Retinal pigment epithelial cell (primary cell): Measurements from ENCODE around the gene STAT5B.

Experiments
- DNase-seq: peaks from one replicate; pipeline ENCODE4 v3.0.0-alpha.2; 2010; ENCODE audit warnings: low read depth
- H3K4me3 ChIP-seq: 2 replicates; pipeline ENCODE4 v1.5.1; 2011; ENCODE audit warnings: mild to moderate bottlenecking, low read length, control low read depth, moderate library complexity
- TF ChIP-seq, protein P1 (sequence below): conservative IDR thresholded peaks from 2 replicates; pipeline ENCODE4 v1.5.1; 2011; ENCODE audit warnings: low read depth, low read length, control low read depth, inconsistent platforms

The STAT5B gene

DNA sequence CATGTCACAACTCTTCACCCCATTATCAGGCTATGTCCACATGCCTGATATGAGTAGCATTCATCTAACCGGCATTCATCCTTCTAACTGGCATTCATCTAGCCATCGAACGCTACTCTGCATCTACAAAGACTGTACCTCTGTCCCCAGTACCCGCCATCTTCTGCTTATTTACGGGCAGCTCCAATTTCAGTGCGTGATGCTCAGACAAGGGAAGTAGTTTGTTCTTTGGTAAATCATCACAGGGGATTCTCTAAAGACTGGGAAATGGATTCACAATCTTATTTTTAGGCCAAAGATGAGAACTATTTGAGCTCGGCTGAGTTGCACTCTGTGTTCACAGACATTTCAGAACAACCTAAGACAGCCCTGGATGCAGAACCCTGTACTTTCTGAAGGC lies 39.4 kb downstream of the STAT5B start:
- TF ChIP-seq, protein P1, sequence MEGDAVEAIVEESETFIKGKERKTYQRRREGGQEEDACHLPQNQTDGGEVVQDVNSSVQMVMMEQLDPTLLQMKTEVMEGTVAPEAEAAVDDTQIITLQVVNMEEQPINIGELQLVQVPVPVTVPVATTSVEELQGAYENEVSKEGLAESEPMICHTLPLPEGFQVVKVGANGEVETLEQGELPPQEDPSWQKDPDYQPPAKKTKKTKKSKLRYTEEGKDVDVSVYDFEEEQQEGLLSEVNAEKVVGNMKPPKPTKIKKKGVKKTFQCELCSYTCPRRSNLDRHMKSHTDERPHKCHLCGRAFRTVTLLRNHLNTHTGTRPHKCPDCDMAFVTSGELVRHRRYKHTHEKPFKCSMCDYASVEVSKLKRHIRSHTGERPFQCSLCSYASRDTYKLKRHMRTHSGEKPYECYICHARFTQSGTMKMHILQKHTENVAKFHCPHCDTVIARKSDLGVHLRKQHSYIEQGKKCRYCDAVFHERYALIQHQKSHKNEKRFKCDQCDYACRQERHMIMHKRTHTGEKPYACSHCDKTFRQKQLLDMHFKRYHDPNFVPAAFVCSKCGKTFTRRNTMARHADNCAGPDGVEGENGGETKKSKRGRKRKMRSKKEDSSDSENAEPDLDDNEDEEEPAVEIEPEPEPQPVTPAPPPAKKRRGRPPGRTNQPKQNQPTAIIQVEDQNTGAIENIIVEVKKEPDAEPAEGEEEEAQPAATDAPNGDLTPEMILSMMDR: no peak

DNA sequence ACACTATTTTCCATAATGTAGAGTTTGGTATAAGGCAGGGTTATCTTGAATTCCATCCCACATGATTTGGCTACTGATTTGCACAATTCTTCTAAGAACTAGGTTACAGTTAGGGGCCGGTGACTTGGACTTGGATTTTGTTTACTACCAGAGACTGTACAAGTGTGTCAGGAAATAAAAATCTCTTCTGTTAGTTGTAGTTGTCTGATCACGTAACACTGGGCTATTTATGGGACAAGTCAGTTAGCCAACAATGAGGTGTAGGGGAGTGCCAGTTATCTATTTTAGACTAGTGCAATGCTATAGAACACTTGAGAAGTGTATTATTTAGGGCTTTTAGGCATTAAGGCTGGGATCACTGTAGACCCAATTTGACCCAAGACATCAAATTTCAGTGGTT lies 42.2 kb downstream of the STAT5B start:
- no peak overlapping the region for H3K4me3 ChIP-seq
- TF ChIP-seq, protein P1: no peak
- DNase-seq: no peak

More for the DNA sequence above, 39.4 kb downstream of the STAT5B start:
- DNase-seq: no peak
- H3K4me3 ChIP-seq: no peak overlapping the region

DNA sequence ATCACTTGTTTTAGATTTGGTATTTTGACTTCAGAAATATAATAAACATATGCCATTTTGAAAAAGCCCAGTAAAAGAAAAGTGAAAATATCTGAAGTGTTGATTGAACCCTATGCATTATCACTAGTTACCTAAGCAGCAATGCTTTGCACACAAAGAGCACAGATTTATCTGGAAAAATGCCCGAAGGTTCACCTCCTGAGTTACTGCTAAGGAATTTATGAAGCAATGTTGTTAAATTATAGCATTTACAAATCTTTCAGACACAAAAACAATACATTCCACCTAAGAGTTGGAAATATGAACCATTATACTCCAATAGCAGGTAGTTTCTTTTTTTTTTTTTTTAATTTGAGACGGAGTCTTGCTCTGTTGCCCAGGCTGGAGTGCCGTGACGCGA lies 43.0 kb downstream of the STAT5B start:
- no peak overlapping the region for H3K4me3 ChIP-seq
- no peak for DNase-seq
- TF ChIP-seq, protein P1: no peak

DNA sequence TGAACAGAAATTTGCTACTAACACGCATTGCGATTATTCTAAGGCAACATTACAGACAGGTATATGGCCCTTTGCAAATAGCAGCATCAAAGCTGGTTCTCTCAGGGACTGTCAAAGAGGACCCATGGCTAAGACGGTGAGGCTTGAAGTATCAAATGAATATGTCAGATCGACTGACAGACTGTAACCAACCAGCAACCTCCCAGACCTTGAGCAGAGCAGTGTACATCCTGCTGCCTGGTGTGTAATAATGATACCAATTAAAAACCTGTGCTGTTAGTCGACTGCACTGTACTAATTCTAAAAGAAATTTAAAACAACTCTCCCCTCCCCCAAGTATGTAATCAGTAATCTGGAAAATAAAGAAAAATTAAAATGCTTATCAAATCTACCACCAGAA lies 46.0 kb downstream of the STAT5B start:
- DNase-seq: no peak
- no peak overlapping the region for H3K4me3 ChIP-seq
- TF ChIP-seq, protein P1: no peak

DNA sequence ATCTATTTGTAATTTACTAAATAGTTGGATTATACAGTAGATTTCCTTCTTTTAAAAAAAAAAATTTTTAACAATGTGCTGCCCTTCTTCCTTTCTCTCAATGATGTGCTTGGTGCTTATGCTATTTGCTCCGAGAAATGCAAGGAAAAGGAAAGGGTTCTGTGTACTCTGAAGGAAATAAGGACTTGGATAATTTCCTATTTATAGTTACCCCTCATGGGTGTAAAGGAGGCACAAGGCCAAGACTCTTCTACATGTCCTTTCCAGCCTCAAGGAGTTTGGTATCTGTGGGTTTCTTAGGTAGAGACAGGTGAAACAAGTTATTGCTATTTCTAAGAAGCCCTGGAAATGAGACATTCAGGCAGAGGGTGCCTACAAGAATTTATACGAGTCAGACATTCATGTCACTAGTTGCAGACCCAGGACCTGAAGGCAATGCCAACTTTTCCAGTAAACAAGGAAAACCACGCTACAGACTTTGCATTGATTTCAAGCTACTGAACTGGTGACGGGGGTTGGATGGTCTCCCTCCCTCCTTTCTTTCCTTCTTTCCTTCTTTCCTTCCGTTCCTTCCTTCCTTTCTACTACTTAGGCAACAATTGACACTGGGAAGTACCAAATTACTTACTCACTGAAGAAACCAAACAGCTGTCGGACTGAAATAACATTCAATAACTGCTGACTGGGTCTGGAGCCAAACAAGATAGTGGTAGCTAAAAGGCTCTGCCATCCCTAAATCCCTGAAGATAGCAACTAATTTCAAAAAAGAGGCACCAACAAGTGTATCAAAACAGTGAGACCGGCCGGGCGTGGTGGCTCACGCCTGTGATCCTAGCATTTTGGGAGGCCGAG lies 48.1 kb downstream of the STAT5B start:
- DNase-seq: no peak
- no peak overlapping the region for H3K4me3 ChIP-seq
- TF ChIP-seq, protein P1: no peak

DNA sequence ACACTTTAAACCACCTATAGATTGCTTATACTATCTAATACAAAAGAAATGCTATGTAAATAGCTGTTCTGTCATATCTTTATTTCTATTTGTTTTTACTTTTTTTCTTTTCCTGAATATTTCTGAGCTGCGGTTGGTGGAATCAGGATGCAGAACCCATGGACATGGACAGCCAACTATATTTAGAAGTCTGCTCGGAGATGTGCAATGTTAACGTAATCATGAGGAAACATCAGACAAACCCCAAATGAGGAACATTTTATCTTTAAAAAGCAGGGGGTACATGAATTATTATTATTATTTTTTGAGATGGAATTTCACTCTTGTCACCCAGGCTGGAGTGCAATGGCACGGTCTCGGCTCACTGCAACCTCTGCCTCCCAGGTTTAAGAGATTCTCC lies 50.5 kb downstream of the STAT5B start:
- TF ChIP-seq, protein P1: no peak
- no peak for DNase-seq
- no peak overlapping the region for H3K4me3 ChIP-seq

DNA sequence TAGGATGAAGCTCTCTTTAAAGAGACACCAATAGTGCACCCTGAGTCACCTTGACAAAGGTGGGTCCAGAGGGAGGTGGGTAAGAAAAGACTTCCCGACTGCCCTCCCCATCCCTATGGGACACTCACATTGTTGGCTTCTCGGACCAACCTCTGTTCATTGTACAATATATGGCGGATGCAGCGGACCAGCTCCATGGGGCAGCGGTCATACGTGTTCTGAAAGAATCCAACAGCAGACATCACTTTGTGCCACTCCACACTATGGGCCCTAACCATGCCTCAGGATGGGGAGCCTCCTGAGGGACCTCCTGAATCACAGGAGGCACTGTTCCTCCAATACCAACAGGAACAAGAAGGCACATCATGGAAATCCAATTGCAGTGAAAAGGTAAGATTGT lies 51.5 kb downstream of the STAT5B start:
- no peak for DNase-seq
- H3K4me3 ChIP-seq: no peak overlapping the region
- TF ChIP-seq, protein P1: no peak
